Measurements from ENCODE around the gene RELA.
A peak's percentile ranks its signal among the peaks of the same experiment; 100 is the strongest.
"Not testable (repeated sequence)": the region's sequence is repeated elsewhere in the genome, so short reads cannot be mapped to it uniquely, and the experiment has no call there.

The RELA gene

DNA sequence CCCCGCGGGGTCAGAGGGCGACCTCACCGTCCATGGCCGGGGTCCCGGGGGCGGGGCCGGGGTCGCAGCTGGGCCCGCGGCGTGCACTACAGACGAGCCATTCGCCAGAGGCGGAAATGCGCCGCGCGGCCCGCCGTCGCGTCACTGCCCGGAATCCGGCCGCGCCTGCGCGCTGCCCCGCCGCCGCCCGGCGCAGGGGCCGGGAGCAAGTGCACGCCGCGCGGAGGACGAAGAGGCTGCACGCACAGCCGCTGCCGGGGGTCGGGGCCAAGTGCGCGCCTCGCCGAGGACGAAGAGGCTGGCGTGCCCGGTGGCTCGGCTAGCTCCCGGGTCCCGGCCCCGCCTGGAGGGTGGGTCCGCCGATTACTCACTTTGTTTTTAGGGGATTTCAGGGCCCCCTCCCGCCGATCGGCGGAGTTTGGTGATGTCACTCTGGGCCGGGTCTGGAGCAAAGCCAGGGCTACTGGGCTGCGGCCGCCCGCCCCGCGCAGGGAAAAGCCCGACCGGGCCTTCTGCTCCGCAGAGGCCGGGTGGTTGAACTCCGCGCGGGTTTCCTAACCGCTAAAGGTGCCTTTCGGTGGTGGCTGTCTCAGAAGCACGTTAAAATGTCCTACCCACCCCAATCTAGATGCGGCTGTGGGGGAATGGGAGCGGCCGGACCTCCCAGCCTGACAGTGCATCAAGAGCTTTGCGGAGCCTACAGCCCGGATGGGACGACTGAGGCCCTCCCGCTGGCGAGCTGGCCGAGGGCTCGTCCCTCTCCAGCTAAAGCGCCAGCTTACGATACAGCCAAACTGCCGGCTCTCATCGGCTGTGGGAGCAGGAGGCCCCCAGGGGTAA, at the start of gene RELA:
TSS of gene RELA (minus strand) at position 118 of the 840 bp plus-strand sequence. CDS start at position 34, 84 bp downstream.
- peak; percentile 89 for DNase-seq

DNA sequence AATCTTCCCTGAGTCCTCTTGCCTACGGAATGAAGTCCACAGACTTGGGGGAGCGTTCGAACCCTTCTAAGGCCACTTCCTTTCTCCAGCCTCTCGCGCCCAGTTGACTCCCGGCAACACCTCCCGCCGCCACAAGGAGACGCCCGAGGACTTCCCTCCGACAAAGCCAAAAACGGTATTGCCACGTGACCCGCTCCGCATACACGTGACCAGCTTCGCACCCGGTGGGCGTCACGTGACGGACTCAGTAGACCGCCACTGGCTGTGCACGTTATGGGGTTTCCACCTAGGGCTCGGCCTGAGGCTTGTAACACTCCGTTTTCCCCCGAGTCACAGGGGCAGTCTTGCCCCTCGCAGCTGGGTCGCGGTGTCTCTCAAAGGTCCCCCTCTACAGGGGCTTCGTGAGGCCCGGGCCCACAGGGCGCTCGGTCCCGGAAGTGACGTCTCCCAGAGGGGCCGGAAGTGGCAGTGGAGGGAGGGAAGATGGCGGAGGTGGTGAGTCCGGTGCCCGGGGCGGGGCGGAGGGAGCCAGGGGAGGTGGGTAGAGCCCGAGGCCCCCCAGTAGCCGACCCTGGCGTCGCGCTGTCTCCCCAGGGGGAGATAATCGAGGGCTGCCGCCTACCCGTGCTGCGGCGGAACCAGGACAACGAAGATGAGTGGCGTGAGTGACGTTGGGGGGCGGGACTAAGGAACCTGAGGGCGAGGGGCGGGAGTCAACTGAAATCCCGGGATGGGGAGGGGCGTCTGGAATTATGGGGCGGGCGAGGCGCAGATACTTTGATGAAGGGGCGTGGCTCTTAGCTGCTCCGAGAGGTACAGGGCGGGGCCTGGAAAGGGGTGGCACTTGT, 49.3 kb upstream of the RELA start, which contains the start of gene KAT5:
TSS of gene KAT5 (plus strand) at position 468 of the 848 bp plus-strand sequence. CDS start at position 484, 16 bp downstream.
- DNase-seq, result peak; percentile 97

DNA sequence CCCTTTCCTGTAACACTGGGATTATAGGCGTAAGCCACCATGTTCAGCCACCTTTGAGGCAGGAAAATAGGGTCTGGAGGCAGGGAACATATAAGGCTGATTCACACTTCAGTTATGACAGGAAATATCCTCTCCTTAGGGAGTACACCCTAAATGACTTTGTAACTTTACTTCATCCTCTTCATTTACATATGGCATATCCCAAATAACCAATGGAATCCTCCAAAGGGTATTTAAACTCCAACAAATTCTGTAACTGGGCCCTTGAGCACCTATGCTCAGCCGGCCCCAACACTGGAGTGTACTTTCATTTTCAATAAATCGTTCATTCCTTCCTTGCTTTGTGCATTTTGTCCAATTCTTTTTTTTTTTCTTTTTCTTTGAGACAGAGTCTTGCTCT, 47.7 kb upstream of the RELA start:
- DNase-seq, result no peak

DNA sequence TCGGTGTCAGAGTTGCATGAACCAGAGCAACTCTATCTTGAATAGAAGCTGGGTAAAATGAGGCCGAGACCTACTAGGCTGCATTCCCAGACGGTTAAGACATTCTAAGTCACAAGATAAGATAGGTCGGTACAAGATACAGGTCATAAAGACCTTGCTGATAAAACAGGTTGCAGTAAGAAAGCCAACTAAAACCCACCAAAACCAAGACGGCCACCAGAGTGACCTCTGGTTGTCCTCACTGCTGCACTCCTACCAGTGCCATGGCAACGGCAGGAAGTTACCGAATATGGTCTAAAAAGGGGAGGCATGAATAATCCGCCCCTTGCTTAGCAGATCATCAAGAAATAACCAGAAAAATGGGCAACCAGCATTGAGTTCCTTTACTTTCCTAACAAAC, 46.9 kb upstream of the RELA start:
- no peak for DNase-seq

DNA sequence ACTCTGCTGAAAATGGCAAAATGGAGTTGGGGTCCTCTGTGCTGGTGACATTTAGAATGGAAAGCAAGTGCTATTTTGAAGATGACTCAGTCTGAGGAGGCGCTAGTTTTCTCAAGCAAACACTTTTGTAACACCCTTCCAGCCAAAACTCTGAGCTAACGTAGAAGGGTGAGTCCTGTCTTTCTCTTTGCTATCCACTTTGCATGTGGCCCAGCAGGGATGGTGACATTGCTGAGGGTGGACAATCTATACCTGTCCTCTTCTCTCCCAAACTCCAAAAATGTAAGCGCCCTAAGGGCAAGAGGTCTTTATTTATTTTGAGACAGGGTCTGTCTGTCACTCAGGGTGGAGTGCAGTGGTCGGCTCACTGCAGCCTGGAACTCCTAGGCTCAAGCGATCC, 45.7 kb upstream of the RELA start:
- DNase-seq, result no peak

DNA sequence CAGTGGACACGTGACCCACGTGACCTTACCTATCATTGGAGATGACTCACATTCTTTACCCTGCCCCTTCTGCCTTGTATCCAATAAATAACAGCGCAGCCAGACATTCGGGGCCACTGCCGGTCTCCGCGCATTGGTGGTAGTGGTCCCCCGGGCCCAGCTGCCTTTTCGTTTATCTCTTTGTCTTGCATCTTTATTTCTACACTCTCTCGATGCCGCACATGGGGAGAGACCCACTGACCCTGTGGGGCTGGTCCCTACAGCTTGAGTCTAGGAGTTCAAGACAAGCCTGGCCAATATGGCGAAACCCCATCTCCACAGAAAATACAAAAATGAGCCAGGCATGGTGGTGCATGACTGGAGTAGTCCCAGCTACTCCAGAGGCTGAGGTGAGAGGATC, 44.3 kb upstream of the RELA start:
- DNase-seq, result not testable (repeated sequence)

DNA sequence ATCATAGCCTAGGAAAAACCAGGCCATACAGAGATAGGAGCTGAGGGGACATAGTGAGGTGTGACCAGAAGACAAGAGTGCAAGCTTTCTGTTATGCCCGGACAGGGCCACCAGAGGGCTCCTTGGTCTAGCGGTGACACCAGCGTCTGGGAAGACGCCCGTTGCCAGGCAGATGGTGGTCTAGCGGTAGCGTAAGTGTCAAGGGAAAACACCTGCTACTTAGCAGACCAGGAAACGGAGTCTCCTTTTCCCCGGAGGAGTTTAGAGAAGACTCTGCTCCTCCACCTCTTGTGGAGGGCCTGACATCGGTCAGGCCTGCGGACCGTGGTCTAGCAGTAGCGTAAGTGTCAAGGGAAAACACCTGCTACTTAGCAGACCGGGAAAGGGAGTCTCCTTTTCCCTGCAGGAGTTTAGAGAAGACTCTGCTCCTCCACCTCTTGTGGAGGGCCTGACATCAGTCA, 43.6 kb upstream of the RELA start:
- DNase-seq, result not testable (repeated sequence)

DNA sequence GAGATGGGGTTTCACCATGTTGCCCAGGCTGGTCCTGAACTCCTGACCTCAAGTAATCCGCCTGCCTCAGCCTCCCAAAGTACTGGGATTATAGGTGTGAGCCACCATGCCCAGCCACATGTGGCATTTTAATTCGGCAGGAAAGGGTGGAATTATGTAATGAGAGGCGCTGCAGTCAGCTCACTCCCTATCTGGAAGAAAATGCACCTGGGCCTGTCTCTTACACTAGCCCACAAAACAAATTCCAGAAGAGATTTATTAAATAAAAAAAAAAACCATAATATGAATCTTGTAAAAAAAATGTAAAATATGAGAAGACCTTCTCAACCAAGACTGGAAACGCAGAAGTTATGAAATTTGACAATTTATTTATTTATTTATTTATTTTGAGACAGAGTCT, 41.1 kb upstream of the RELA start:
- no peak for DNase-seq

DNA sequence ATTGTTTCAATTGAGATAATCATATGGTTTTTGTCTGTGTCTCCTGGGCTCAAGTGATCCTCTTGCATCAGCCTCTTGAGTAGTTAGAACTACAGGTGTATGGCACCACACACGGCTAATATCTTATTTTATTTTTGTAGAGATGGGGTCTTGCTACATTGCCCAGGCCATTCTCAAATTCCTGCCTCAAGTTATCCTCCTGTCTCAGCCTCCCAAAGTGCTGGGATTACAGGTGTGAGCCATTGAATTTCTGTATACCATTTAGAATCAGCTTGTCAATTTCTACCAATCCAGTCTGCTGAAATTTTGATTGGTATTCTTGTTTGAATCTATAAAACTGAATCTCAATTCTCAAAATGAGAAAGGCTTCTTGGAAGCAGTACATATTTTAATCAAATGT, 39.0 kb upstream of the RELA start:
- no peak for DNase-seq

DNA sequence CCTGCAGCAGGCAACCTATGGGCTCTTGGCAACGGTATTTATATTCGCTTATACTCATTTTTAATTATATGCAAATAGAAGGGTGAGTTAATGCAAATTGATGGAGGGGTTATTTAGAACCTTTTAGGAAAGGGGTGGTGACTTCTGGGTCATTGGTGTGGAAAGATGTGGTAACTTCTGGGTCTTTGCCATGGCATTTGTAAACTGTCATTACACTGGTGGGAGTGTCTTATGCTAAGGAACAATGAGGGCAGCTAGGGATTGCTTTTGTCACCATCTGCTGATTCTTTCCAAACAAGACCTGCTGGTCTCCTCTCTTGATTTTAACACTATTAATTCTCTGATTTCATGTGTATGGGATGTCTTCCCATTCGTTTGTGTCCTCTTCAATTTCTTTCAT, 37.7 kb upstream of the RELA start:
- no peak for DNase-seq

DNA sequence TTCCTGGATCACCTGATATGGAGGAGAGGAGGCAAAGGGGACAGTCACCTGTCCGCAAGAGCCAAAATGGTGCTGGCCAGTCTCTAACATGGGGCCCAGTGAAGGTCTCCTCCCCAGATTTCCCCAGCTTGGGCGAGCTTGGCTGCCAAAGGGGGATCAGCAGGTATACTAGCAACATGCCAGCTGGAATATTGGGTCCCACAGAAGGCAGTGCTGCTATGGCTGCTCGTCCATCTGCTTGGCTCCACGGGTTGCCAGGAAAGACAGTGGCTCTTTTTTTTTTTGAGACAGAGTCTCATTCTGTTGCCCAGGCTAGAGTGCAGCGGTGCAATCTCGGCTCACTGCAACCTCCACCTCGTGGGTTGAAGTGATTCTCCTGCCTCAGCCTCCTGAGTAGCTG, 36.6 kb upstream of the RELA start:
- DNase-seq, result no peak

DNA sequence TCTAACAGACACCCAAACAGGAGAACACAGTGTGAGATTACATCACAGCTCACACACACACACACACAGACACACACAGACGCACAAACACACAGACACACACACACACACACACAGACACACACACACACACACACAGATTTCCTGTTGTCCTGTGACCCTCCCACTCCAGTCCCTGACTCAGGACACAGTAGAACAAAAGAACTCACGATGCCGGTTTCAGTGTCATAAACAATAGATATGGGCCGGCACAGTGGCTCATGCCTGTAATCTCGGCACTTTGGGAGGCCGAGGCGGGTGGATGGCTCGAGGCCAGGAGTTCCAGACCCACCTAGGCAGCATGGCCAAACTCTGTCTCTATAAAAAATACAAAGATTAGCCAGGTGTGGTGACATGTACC, 35.5 kb upstream of the RELA start:
- no peak for DNase-seq

DNA sequence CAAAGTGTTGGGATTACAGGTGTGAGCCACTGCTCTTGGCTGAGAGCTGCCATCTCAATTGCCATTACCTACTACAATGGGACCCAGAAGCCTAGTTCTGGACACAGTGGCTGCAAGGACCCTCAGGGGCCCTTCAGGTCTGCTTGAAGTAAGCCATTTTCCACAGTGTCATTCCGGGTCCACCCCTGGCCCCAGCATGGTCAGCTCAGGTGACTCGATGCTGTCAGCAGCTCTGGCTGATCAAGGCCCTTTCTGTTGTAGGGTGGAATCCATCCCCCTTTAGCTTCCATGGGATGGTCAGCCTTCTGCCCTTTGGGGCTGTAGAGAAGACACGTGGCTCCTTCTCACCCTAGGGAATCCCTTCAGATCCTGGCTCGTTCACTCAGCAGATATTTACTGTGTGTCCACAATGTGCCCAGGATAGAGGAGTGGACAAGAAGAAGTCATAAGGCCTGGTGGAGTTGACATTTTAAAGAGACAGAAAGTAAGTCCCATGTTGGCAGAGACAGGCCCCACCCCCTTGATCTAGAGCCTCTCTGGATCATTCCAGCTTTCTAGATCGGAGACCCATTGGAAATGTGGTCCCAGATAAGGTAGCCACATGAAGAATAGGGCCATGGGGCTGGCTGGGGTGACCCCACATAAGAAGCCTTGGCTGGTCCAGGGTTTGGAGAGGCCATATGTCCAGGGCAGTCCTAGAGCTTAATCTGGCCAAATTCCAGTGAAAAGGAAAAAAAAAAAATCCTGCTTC, 34.3 kb upstream of the RELA start:
- DNase-seq, result no peak

DNA sequence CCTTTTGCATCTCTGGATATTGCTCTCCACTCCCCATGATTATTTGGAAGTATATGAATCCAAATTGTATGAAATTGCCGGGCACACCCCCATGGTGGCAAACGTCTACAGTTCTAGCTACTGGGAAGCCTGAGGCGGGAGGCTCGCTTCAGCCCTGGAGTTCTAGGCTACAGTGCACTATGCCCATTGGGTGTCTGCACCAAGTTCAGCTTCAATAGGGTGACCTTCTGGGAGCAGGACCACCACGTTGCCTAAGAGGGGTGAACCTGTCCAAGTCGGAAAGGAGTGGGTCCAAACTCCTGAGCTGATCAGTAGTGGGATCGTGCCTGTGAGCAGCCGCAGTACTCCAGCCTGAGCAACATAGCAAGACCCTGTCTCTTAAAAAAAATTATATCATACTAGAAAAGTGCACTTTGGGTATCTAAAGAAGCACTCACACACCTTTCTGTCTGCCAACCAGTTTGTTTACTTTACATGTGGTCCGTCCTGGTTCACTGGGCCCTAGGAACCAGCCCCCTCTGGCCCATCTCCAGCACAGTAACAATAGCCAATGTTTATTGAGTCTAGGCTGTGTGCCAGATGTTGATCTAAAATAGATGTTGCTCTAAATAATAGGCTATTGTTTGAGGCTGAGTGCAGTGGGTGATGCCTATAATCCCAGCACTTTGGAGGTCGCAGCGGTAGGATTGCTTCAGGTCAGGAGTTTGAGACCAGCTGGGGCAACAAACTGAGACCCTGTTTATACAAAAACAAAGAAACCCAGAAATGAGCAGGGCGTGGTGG, 32.9 kb upstream of the RELA start:
- DNase-seq, result peak; percentile 66

DNA sequence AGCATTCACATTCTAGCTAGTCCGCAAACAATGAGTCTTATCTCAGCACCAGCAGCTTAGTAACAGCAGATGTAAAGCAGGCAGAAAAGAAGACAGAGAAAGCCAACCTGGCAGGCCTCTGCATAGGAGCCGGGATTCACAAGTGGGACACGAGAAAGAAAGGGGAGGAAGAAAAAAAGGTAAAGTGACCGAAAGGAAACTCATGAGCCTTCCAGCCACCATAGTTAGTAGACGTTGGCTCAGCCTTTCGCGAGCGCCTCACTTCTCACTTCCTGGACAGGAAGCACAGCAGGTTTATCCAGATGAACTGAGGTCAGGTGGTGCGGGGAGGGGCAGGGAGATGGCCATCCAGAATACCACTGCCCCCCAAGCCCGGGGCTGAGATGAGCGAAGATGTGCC, 29.7 kb upstream of the RELA start:
- DNase-seq, result no peak

DNA sequence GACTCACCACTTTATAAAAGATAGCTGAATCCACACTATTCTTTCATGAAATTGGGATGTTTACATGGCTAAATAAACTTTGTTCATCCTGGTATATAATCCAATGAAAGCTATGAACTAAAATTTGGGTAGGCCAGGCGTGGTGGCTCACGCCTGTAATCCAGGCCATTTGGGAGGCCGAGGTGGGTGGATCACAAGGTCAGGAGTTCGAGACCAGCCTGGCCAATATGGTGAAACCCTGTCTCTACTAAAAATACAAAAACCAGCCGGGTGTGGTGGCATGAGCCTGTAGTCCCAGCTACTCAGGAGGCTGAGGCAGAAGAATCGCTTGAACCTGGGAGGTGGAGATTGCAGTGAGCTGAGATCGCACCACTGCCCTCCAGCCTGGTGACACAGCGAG, 29.1 kb upstream of the RELA start:
- DNase-seq, result not testable (repeated sequence)

DNA sequence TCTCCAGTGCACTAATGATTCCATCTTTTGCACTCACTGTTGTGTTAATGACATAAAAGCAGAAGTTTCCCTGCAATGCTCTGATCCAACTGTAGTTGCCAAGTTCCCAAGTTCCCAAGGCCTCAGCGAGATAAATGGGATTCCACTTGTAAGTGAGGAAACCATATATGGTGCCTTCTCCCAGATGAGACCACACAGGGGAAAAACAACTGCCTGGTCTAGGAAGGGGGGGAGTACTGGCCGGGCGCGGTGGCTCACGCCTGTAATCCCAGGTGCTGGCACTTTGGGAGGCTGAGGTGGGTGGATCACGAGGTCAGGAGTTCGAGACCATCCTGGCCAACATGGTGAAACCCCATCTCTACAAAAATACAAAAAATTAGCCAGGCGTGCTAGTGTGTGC, 23.3 kb upstream of the RELA start:
- DNase-seq, result no peak

DNA sequence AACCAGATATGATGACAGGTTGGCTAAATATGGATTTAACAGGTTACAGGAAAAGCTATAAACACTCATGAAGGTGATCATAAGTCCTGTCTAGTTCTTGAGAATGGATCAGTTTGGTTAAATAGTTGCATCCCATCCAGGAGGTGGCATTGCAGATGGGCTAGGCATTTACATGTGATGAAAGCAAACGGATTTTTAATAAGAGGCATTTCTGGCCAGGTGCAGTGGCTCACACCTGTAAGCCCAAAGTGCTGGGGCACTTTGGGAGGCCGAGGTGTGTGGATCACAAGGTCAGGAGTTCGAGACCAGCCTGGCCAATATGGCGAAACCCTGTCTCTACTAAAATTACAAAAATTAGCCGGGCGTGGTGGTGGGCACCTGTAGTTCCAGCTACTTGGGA, 20.8 kb upstream of the RELA start:
- DNase-seq, result not testable (repeated sequence)

DNA sequence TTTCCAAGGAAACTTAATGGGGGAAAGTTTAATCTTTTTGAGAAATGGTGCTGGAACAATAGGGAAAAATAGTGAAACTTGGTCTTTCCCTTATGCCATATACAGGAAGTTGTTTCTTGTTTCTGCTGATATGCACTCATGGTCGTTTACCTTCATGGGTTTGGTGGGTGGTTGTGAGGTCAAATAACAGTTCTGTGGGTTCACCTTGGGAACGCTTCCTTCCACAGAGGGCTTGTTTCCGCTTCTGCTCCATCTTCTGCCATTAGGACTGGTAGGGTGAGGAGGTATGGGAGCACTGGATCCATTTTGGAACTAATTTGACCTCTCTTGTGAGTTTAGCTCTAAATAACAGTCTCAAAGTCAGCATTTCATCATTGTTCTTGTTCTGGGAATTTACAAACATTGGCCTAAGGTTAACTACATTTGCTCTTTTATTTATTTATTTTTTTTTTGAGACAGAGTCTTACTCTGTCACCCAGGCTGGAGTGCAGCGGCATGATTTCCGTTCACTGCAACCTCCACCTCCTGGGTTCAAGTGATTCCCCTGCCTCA, 17.6 kb upstream of the RELA start:
- DNase-seq, result no peak

DNA sequence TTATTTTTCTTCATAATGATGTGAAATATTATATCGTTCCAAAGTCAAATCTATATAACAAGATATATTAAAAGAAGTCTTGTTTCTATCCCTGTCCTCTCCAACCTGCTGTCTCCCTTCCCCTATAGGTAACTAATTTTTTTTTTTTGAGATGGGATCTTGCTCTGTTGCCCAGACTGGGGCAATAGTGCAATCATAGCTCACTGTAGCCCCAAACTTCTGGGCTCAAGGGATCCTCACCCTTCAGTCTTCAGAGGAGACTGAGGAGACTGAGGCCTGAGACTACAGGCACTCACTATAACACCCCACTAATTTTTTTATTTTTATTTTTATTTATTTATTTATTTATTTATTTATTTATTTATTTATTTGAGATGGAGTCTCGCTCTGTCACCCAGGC, 10.3 kb upstream of the RELA start:
- DNase-seq, result no peak

DNA sequence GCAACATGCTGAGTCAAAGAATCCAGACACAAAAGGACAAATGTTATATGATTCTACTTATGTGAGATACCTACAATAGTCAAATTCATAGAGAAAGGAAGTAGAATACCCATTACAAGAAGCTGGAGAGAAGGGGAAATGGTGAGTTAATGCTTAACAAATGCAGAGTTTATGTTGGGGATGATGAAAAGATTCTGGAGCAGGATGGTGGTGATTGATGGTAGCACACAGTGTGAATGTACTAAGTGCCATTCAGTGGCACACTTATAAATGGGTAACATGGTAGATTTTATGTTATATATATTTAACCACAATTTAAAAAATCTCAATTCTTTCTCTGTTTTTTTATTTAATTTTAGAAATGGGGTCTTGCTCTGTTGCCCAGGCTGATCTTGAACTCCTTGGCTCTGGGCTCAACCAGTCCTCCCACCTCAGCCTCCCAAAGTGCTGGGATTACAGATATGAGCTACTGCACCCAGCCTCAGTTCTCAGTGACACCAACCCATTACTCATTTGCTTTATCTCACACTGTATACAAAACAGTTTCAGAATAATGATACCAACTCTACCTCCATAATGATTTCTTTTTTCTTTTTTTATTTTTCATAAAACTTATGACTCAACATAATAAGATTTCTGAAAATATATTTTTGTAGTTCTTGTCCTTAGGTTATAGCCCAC, 9.6 kb upstream of the RELA start:
- no peak for DNase-seq

Measured in NCI-H510A (cell line).